ENCODE data around the gene RC3H1.

RC3H1 gene

GRCh38 chr1:174013864-174014418 lies 8.2 kb downstream of the RC3H1 start:
- Histone ChIP-seq H3K36me3 (ENCODE audit: insufficient read depth, low read length) (peaks cover 12% of the 10 kb centered on the region; the same call in 1 of the 2 replicates), H3K9me3 (ENCODE audit: low read depth, low read length) (no peaks in the 10 kb centered on the region), H3K27ac (no peak overlapping the region), H3K4me3 (no peak overlapping the region), H3K9ac (ENCODE audit: insufficient read length) (no peak overlapping the region)
- DNase-seq (ENCODE audit: low read depth, low spot score) = no peak
- TF ChIP-seq FOXP2 (optimal IDR thresholded peaks at IDR 0.05; ENCODE audit: control extremely low read depth, extremely low read length, insufficient read depth) (no peak), POLR2AphosphoS5 (IDR thresholded peaks at IDR 0.05; ENCODE audit: borderline replicate concordance, low read depth, low read length) (no peak), EZH2 (IDR thresholded peaks at IDR 0.05) (no peak)

GRCh38 chr1:174008979-174009378 lies 13.2 kb downstream of the RC3H1 start:
- 0 out of 2 replicates have a peak, but pooled peaks cover 8% of the 10 kb centered on the region for H3K36me3 ChIP-seq (ENCODE audit: insufficient read depth, low read length)
- no peak for TF ChIP-seq FOXP2 (optimal IDR thresholded peaks at IDR 0.05; ENCODE audit: control extremely low read depth, extremely low read length, insufficient read depth)
- TF ChIP-seq EZH2 (IDR thresholded peaks at IDR 0.05) = no peak
- no peak for TF ChIP-seq POLR2AphosphoS5 (IDR thresholded peaks at IDR 0.05; ENCODE audit: borderline replicate concordance, low read depth, low read length)
- 0 out of 2 replicates have a peak overlapping the region, but pooled peaks have one; percentile 2 for H3K27ac ChIP-seq
- no peak overlapping the region for H3K9ac ChIP-seq (ENCODE audit: insufficient read length)
- no peak for DNase-seq (ENCODE audit: low read depth, low spot score)
- H3K9me3 ChIP-seq (ENCODE audit: low read depth, low read length) = no peaks in the 10 kb centered on the region
- no peak overlapping the region for H3K4me3 ChIP-seq

GRCh38 chr1:174008269-174008668 lies 13.9 kb downstream of the RC3H1 start:
- no peak for DNase-seq (ENCODE audit: low read depth, low spot score)
- Histone ChIP-seq H3K27ac (no peak overlapping the region), H3K9me3 (ENCODE audit: low read depth, low read length) (no peaks in the 10 kb centered on the region), H3K9ac (ENCODE audit: insufficient read length) (no peak overlapping the region), H3K4me3 (no peak overlapping the region), H3K36me3 (ENCODE audit: insufficient read depth, low read length) (0 out of 2 replicates have a peak, but pooled peaks cover 4% of the 10 kb centered on the region)
- no peak for TF ChIP-seq FOXP2 (optimal IDR thresholded peaks at IDR 0.05; ENCODE audit: control extremely low read depth, extremely low read length, insufficient read depth)
- no peak for TF ChIP-seq POLR2AphosphoS5 (IDR thresholded peaks at IDR 0.05; ENCODE audit: borderline replicate concordance, low read depth, low read length)
- no peak for TF ChIP-seq EZH2 (IDR thresholded peaks at IDR 0.05)

GRCh38 chr1:174007851-174008250 lies 14.3 kb downstream of the RC3H1 start:
- Histone ChIP-seq H3K9me3 (ENCODE audit: low read depth, low read length) (no peaks in the 10 kb centered on the region), H3K36me3 (ENCODE audit: insufficient read depth, low read length) (0 out of 2 replicates have a peak, but pooled peaks cover 4% of the 10 kb centered on the region), H3K27ac (no peak overlapping the region), H3K9ac (ENCODE audit: insufficient read length) (no peak overlapping the region), H3K4me3 (no peak overlapping the region)
- TF ChIP-seq POLR2AphosphoS5 (IDR thresholded peaks at IDR 0.05; ENCODE audit: borderline replicate concordance, low read depth, low read length) (no peak), FOXP2 (optimal IDR thresholded peaks at IDR 0.05; ENCODE audit: control extremely low read depth, extremely low read length, insufficient read depth) (no peak), EZH2 (IDR thresholded peaks at IDR 0.05) (no peak)
- no peak for DNase-seq (ENCODE audit: low read depth, low spot score)

DNA sequence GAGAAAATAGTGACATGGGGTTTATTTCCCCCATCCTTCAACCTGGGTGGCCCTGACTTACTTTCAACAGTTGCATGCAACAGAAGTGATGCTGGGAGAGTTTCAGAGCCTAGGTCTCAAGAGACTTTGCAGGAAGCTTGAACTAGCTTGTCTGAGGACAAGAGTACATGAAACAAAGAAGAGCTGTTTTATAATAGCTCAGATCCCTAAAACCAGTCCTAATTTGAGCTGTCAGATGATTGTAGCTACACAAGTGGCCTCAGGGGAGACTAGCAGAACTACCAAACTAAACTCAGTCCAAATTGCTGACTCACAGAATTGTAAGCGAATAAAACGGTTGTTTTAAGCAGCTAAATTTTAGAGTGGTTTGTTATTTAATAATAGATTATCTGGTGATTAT lies 17.1 kb downstream of the RC3H1 start:
- peak overlapping the region; percentile 55 for H3K4me3 ChIP-seq
- H3K9ac ChIP-seq (ENCODE audit: insufficient read length) = no peak overlapping the region
- no peaks in the 10 kb centered on the region for H3K9me3 ChIP-seq (ENCODE audit: low read depth, low read length)
- no peaks in the 10 kb centered on the region for H3K36me3 ChIP-seq (ENCODE audit: insufficient read depth, low read length)
- peak; percentile 39; the same call in 1 of the 2 replicates for TF ChIP-seq POLR2AphosphoS5 (IDR thresholded peaks at IDR 0.05; ENCODE audit: borderline replicate concordance, low read depth, low read length)
- TF ChIP-seq EZH2 (IDR thresholded peaks at IDR 0.05) = no peak
- peak; percentile 90 for DNase-seq (ENCODE audit: low read depth, low spot score)
- H3K27ac ChIP-seq = peak overlapping the region; percentile 89

- TF ChIP-seq FOXP2 (optimal IDR thresholded peaks at IDR 0.05; ENCODE audit: control extremely low read depth, extremely low read length, insufficient read depth) (no peak), POLR2AphosphoS5 (IDR thresholded peaks at IDR 0.05; ENCODE audit: borderline replicate concordance, low read depth, low read length) (no peak), EZH2 (IDR thresholded peaks at IDR 0.05) (no peak)
- no peak overlapping the region for H3K4me3 ChIP-seq
- no peak overlapping the region for H3K9ac ChIP-seq (ENCODE audit: insufficient read length)
- H3K9me3 ChIP-seq (ENCODE audit: low read depth, low read length) = no peaks in the 10 kb centered on the region
- no peaks in the 10 kb centered on the region for H3K36me3 ChIP-seq (ENCODE audit: insufficient read depth, low read length)
- no peak overlapping the region for H3K27ac ChIP-seq
- no peak for DNase-seq (ENCODE audit: low read depth, low spot score)
These were observed 18.3 kb downstream of the RC3H1 start for GRCh38 chr1:174003867-174004266.

GRCh38 chr1:174001573-174001972 lies 20.6 kb downstream of the RC3H1 start:
- Histone ChIP-seq H3K9ac (ENCODE audit: insufficient read length) (no peak overlapping the region), H3K27ac (no peak overlapping the region), H3K4me3 (no peak overlapping the region), H3K9me3 (ENCODE audit: low read depth, low read length) (no peaks in the 10 kb centered on the region), H3K36me3 (ENCODE audit: insufficient read depth, low read length) (no peaks in the 10 kb centered on the region)
- TF ChIP-seq EZH2 (IDR thresholded peaks at IDR 0.05) = no peak
- TF ChIP-seq FOXP2 (optimal IDR thresholded peaks at IDR 0.05; ENCODE audit: control extremely low read depth, extremely low read length, insufficient read depth) = no peak
- no peak for DNase-seq (ENCODE audit: low read depth, low spot score)

- Histone ChIP-seq H3K4me3 (no peak overlapping the region; the same call in 1 of the 2 replicates), H3K9ac (ENCODE audit: insufficient read length) (no peak overlapping the region), H3K9me3 (ENCODE audit: low read depth, low read length) (no peaks in the 10 kb centered on the region)
These were observed 21.8 kb downstream of the RC3H1 start for GRCh38 chr1:174000371-174000770.

DNA sequence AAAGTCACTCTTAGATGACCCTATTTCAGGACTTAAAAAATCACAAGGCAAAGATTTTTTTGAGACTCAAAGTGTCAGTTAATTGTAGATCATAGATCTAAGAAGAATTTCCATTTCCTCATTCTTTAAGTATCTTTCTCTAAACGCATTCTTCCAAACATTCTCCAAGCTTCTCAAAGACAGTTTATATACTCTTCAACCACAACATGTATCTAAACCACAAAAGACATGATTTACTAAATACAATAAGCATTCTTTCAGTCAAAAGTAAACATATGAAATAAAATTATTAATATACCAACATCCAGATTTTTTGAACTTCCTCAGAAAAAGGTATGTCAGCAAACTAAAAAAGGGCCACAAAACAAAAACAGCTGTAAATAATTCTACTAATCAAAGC lies 24.4 kb downstream of the RC3H1 start:
- no peak for DNase-seq (ENCODE audit: low read depth, low spot score)
- H3K9me3 ChIP-seq (ENCODE audit: low read depth, low read length) = no peaks in the 10 kb centered on the region
- no peak overlapping the region for H3K9ac ChIP-seq (ENCODE audit: insufficient read length)
- peaks cover 1% of the 10 kb centered on the region; the same call in 1 of the 2 replicates for H3K36me3 ChIP-seq (ENCODE audit: insufficient read depth, low read length)
- no peak overlapping the region for H3K4me3 ChIP-seq
- TF ChIP-seq EZH2 (IDR thresholded peaks at IDR 0.05) = no peak
- no peak for TF ChIP-seq POLR2AphosphoS5 (IDR thresholded peaks at IDR 0.05; ENCODE audit: borderline replicate concordance, low read depth, low read length)
- TF ChIP-seq FOXP2 (optimal IDR thresholded peaks at IDR 0.05; ENCODE audit: control extremely low read depth, extremely low read length, insufficient read depth) = no peak
- H3K27ac ChIP-seq = peak overlapping the region; percentile 29; the same call in 1 of the 2 replicates

More at GRCh38 chr1:174000371-174000770, 21.8 kb downstream of the RC3H1 start:
- DNase-seq (ENCODE audit: low read depth, low spot score) = no peak
- TF ChIP-seq FOXP2 (optimal IDR thresholded peaks at IDR 0.05; ENCODE audit: control extremely low read depth, extremely low read length, insufficient read depth) = no peak
- TF ChIP-seq POLR2AphosphoS5 (IDR thresholded peaks at IDR 0.05; ENCODE audit: borderline replicate concordance, low read depth, low read length) = no peak
- TF ChIP-seq EZH2 (IDR thresholded peaks at IDR 0.05) = no peak
- Histone ChIP-seq H3K36me3 (ENCODE audit: insufficient read depth, low read length) (no peaks in the 10 kb centered on the region), H3K27ac (peak overlapping the region; percentile 34; the same call in 1 of the 2 replicates)
